IPS DF 6.9 (cell line): ENCODE measurements around the gene SPTAN1.

Experiments used
- DNase-seq: peaks from one replicate; pipeline ENCODE4 v3.0.0-alpha.2; 2013; ENCODE audit warnings: low read depth, low spot score
- H3K27ac ChIP-seq: one replicate; pipeline ENCODE4 v1.5.1; 2013; ENCODE audit warnings: low read length, control low read depth
- H3K27me3 ChIP-seq: 2 replicates; pipeline ENCODE4 v1.6.1; 2013; ENCODE audit warnings: mild to moderate bottlenecking, low read length; ENCODE audit not compliant: control insufficient read depth, insufficient read depth
- H3K36me3 ChIP-seq: 2 replicates; pipeline ENCODE4 v1.6.1; 2013; ENCODE audit warnings: low read length; ENCODE audit not compliant: control insufficient read depth, insufficient read depth
- H3K4me1 ChIP-seq: 2 replicates; pipeline ENCODE4 v1.6.1; 2013; ENCODE audit warnings: low read length; ENCODE audit not compliant: control insufficient read depth, insufficient read depth
- H3K4me3 ChIP-seq: 2 replicates; pipeline ENCODE4 v1.5.1; 2013; ENCODE audit warnings: mild to moderate bottlenecking, low read length
- H3K9me3 ChIP-seq: 2 replicates; pipeline ENCODE4 v1.6.1; 2013; ENCODE audit warnings: low read length, inconsistent platforms; ENCODE audit not compliant: control insufficient read depth, insufficient read depth
- WGBS: extraction: QIAGEN DNeasy Blood & Tissue Kit; methylation state at CpG from one replicate; pipeline ENCODE4 v1.1.7; 2013; ENCODE audit warnings: mixed read lengths, missing lambda C conversion rate; ENCODE audit not compliant: insufficient read length, insufficient coverage; 5-methylcytosine and 5-hydroxymethylcytosine counted together

SPTAN1 gene

DNA sequence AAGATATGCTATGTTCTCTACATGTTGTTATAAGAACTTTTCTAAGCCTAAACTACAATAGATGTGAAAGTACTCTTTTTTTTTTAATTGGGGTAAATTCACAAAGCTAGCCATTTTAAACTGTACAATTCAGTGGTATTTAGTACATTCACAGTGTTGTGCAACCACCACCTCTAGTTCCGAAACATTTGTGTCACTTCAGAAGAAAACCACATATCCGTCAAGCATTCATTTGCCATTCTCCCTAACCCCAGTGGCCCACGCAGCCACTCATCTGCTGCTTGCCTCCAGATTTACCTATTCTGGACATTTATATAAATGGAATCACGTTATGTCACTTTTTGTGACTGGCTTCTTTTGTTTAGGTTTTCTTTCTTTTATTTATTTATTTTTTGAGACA, 43.1 kb downstream of the SPTAN1 start:
- Histone ChIP-seq H3K36me3 (peaks cover 25% of the 10 kb centered on the region), H3K27me3 (no peaks in the 10 kb centered on the region), H3K4me1 (no peaks in the 10 kb centered on the region; the same call in 1 of the 2 replicates), H3K27ac (no peak overlapping the region), H3K9me3 (no peaks in the 10 kb centered on the region), H3K4me3 (no peak overlapping the region)
- WGBS: no CpG with 5 or more reads among the region's 4 CpGs
- no peak for DNase-seq

DNA sequence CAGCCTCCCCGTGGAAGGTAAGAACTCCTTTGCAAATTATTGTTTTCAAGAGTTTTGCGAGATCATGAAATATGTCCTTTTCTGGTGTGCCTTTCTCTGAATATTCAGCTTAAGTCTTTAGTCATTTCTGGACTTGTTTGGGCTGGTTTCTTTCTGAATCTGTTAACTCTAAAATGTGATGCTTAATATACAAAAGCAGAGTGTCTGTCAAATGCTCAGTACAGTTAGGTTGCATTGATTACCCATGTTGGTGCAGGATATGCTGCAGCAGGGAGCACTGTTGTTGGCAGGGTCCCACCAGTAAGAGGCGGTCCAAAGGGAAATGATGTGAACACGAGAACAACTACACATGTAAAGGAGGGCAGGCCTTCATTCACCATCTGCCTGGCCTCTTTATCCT, 47.7 kb downstream of the SPTAN1 start:
- H3K4me1 ChIP-seq: no peaks in the 10 kb centered on the region; the same call in 1 of the 2 replicates
- no CpG with 5 or more reads among the region's 4 CpGs for WGBS
- H3K36me3 ChIP-seq: peaks cover 11% of the 10 kb centered on the region
- no peak for DNase-seq
- no peaks in the 10 kb centered on the region for H3K9me3 ChIP-seq
- no peaks in the 10 kb centered on the region for H3K27me3 ChIP-seq
- no peak overlapping the region for H3K4me3 ChIP-seq
- no peak overlapping the region for H3K27ac ChIP-seq

DNA sequence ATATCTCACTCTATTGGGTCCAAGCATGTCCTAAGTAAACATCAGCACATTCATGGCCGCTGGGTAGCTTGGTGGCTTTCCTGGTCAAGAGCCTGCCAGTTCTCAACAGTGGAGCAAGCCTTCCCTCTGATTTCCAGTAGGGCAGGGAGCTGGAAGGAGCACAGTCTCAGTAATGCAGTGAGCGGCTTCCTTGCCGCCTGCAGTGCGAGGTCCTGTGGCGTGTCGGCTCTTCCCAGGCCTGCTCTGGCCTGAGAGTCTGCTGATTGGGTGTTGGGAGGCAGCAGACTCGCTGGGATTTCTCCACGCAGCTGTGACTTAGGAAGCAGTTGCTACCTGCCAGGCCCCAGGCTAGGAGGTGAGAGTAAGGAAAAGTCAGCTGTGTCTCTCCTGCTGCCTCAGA, 51.3 kb downstream of the SPTAN1 start:
- Histone ChIP-seq H3K27me3 (no peaks in the 10 kb centered on the region), H3K9me3 (no peaks in the 10 kb centered on the region), H3K4me1 (no peaks in the 10 kb centered on the region), H3K36me3 (peaks cover 18% of the 10 kb centered on the region), H3K27ac (no peak overlapping the region), H3K4me3 (no peak overlapping the region)
- WGBS: no CpG with 5 or more reads among the region's 8 CpGs
- DNase-seq: no peak

DNA sequence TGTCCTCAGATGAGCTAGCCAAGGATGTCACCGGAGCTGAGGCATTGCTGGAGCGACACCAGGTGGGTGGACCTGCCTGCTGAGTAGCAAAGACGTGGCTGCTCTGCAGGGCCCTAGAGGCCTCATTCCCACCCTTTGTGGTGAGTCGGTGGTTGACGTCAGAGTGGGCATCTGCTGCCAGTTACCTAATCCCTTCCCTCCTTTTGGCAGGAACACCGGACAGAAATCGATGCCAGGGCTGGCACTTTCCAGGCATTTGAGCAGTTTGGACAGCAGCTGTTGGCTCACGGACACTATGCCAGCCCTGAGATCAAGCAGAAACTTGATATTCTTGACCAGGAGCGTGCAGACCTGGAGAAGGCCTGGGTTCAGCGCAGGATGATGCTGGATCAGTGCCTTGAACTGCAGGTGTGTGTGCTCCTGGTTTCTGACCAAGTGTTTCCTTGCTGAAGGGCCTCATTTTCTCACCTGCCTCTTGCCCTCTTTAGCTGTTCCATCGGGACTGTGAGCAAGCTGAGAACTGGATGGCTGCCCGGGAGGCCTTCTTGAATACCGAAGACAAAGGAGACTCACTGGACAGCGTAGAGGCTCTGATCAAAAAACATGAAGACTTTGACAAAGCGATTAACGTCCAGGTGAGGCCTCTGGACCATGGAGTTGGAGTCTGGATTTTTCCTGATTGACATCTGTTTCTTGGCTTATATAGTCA, 55.4 kb downstream of the SPTAN1 start:
- Histone ChIP-seq H3K27ac (no peak overlapping the region), H3K27me3 (no peaks in the 10 kb centered on the region), H3K36me3 (peaks cover 36% of the 10 kb centered on the region), H3K4me1 (no peaks in the 10 kb centered on the region), H3K9me3 (no peaks in the 10 kb centered on the region), H3K4me3 (no peak overlapping the region)
- DNase-seq: no peak
- WGBS: no CpG with 5 or more reads among the region's 16 CpGs

DNA sequence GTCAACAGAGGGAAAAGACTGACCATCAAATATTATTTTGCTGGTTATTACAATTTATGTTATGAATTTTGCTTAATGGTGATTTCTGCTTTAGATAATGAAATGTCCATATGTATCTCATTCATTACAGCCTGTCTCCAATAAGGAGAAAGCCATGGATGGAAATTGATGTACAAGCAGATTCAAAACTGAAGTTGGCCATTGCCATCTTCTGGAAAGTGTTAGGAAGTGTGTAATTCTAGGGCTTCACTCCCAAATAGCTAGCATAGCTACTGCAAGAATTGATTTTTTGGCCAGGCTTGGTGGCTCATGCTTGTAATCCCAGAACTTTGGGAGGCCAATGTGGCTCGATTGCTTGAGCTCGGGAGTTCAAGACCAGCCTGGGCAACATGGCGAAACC, 58.5 kb downstream of the SPTAN1 start:
- peaks cover 43% of the 10 kb centered on the region for H3K36me3 ChIP-seq
- DNase-seq: no peak
- H3K27ac ChIP-seq: no peak overlapping the region
- no peaks in the 10 kb centered on the region for H3K9me3 ChIP-seq
- H3K4me1 ChIP-seq: no peaks in the 10 kb centered on the region
- WGBS: no CpG with 5 or more reads among the region's 3 CpGs
- no peaks in the 10 kb centered on the region for H3K27me3 ChIP-seq
- H3K4me3 ChIP-seq: no peak overlapping the region

DNA sequence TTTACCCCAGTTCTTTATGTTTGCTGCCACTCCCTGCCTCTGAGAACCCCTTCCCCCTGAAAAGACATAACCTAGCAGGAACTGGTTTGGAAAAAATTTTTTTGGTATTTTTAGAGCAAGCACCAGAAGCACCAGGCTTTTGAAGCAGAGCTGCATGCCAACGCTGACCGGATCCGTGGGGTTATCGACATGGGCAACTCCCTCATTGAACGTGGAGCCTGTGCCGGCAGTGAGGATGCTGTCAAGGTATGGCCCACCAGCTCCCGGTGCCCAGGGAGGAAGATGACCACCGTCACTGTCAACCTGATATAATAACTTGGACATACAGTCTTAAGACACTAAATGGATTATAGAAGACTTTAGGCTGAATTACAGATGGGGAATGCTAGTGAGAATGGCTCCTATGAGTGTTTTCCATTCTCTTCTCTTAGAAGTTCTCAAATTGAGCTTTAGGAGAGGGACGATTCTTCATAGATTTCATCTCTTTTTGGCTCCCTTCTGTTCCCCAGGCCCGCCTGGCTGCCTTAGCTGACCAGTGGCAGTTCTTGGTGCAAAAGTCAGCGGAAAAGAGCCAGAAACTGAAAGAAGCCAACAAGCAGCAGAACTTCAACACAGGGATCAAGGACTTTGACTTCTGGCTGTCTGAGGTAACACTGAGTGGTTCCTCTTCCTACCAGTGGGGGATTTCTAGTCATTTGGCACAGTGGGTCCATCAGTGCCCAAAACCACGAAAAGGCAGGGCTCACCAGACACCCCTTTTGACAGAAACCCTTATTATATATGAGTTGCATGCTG, 59.4 kb downstream of the SPTAN1 start:
- WGBS: no CpG with 5 or more reads among the region's 12 CpGs
- no peaks in the 10 kb centered on the region for H3K9me3 ChIP-seq
- no peaks in the 10 kb centered on the region for H3K4me1 ChIP-seq
- H3K27me3 ChIP-seq: no peaks in the 10 kb centered on the region
- H3K4me3 ChIP-seq: no peak overlapping the region
- H3K36me3 ChIP-seq: peaks cover 43% of the 10 kb centered on the region
- no peak for DNase-seq
- no peak overlapping the region for H3K27ac ChIP-seq

DNA sequence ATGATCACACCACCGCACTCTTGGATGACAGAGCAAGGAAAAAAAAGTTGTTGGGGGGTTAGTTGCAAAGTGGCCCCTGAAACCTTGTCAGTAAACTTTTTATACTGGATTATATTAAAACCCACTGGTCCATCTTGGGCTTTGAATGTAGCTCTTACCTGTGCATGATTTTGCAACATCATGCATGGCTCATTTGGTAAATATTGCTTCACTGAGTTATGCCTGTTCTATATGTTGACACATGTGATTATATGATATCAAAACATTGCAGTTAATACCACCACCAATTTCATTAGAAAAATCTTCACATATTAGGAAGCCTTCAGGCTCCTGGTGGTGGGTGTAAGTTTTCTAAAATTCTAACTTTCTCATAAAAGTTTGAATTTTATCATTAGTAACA, 62.3 kb downstream of the SPTAN1 start:
- Histone ChIP-seq H3K36me3 (peaks cover 46% of the 10 kb centered on the region), H3K4me1 (no peaks in the 10 kb centered on the region), H3K27me3 (no peaks in the 10 kb centered on the region), H3K9me3 (no peaks in the 10 kb centered on the region), H3K4me3 (no peak overlapping the region), H3K27ac (no peak overlapping the region)
- DNase-seq: no peak
- WGBS: no CpG with 5 or more reads among the region's 1 CpG

DNA sequence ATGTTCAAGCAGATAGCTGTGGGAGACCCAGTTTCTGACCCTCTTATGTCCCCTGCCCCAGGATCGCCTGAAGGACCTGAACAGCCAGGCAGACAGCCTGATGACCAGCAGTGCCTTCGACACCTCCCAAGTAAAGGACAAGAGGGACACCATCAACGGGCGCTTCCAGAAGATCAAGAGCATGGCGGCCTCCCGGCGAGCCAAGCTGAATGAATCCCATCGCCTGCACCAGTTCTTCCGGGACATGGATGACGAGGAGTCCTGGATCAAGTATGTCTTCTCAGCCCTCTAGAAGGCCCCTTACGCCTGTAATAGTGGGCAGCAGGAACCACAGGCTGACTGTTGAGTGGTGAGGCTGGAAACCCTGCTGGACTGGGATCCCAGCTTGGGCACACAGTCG, 63.2 kb downstream of the SPTAN1 start:
- peaks cover 48% of the 10 kb centered on the region for H3K36me3 ChIP-seq
- no peak overlapping the region for H3K27ac ChIP-seq
- H3K4me3 ChIP-seq: no peak overlapping the region
- H3K27me3 ChIP-seq: no peaks in the 10 kb centered on the region
- WGBS: no CpG with 5 or more reads among the region's 12 CpGs
- no peaks in the 10 kb centered on the region for H3K4me1 ChIP-seq
- no peaks in the 10 kb centered on the region for H3K9me3 ChIP-seq
- DNase-seq: no peak

DNA sequence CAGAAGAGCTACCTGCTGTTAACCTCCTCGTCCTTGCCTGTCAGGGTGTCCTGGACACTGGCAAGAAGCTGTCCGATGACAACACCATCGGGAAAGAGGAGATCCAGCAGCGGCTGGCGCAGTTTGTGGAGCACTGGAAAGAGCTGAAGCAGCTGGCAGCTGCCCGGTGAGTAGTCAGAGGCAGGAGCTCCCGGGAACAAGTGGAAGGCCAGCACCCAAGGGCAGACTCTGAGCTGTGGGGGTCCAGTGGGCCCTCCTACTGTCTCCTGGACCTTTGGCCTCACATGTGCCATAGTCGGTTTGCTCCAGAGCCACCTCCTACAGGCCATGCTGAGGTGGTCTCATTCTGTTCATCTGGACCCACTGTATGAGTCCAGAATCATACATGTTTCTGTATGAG, 65.6 kb downstream of the SPTAN1 start:
- DNase-seq: no peak
- H3K27me3 ChIP-seq: no peaks in the 10 kb centered on the region
- H3K27ac ChIP-seq: no peak overlapping the region
- H3K4me1 ChIP-seq: no peaks in the 10 kb centered on the region
- peaks cover 46% of the 10 kb centered on the region for H3K36me3 ChIP-seq
- no peak overlapping the region for H3K4me3 ChIP-seq
- H3K9me3 ChIP-seq: no peaks in the 10 kb centered on the region
- no CpG with 5 or more reads among the region's 8 CpGs for WGBS

DNA sequence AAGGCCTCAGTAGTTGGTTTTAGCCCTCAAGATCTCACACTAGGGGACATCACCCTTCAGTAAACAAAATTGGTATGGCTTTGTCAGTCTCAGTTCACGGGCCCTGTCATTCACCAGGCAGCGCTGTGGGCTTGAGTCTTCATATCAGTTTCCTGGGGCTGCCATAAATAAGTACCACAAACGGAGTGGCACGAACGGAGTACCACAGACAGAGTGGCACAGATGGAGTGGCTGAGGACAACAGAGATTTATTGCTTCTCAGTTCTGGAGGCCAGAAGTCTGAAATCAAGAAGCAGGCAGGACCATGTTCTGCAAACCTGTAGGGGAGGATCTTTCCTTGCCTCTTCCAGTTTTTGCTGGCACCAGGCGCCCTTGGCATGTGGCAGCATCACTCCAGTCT, 66.7 kb downstream of the SPTAN1 start:
- WGBS: no CpG with 5 or more reads among the region's 6 CpGs
- DNase-seq: no peak
- H3K4me3 ChIP-seq: no peak overlapping the region
- no peaks in the 10 kb centered on the region for H3K27me3 ChIP-seq
- no peaks in the 10 kb centered on the region for H3K4me1 ChIP-seq
- H3K9me3 ChIP-seq: no peaks in the 10 kb centered on the region
- peaks cover 40% of the 10 kb centered on the region for H3K36me3 ChIP-seq
- no peak overlapping the region for H3K27ac ChIP-seq
